GM12878 (cell line): Measurements from ENCODE around the gene MDGA2. TPM values are rescaled to one million over a fixed set of nuclear protein-coding genes. Genes with fewer than 3 reads are reported as not detected.

ENCODE experiments used
- ATAC-seq: fragments of 200-7000 bp; cut with Tn5 transposase; 3 replicates; pipeline ENCODE4 v1.9.1; 2020; ENCODE audit warnings: mild to moderate bottlenecking, moderate library complexity
- BruUV-seq: library from RNA; stranded (reverse); fragments of 400-500 nt; replicated peaks from 2 replicates; lab custom pipeline; 2021; lab: Mats Ljungman, UMichigan
- CTCF ChIA-PET: fragments of 300-600 bp; sonication (Branson Sonifier 250); formaldehyde crosslinking; extraction: SDS; loops from one replicate; lab custom pipeline; 2021; ENCODE audit warnings: inconsistent platforms; lab: Yijun Ruan, JAX
- POLR2A ChIA-PET: fragments of 350-600 bp; formaldehyde crosslinking; extraction: SDS; loops from one replicate; lab custom pipeline; 2021; ENCODE audit warnings: inconsistent platforms; lab: Charles Lee
- RAD21 ChIA-PET: fragments of 300-600 bp; sonication (Branson Sonifier 250); formaldehyde crosslinking; loops from one replicate; lab custom pipeline; 2023; ENCODE audit warnings: antibody characterized with exemption; ENCODE audit not compliant: unreplicated experiment; lab: Charles Lee
- SMC1A ChIA-PET: fragments of 300-600 bp; sonication (Branson Sonifier 250); formaldehyde crosslinking; loops from one replicate; lab custom pipeline; 2023; ENCODE audit not compliant: unreplicated experiment, uncharacterized antibody; lab: Charles Lee
- DNase-seq: peaks from one replicate; pipeline ENCODE4 v3.0.0-alpha.2; 2011; ENCODE audit warnings: low read depth, low spot score
- FAIRE-seq: peaks from 3 replicates; lab custom pipeline; 2011; peaks lifted over from hg19 to GRCh38; lab: Jason Lieb, UNC
- H2AFZ ChIP-seq: 2 replicates; pipeline ENCODE4 v1.6.0; 2011; ENCODE audit warnings: low read depth, low read length, control low read depth; ENCODE audit not compliant: control insufficient read depth
- H3K27ac ChIP-seq: 2 replicates; pipeline ENCODE4 v1.5.1; 2011; ENCODE audit warnings: control low read depth; ENCODE audit not compliant: control insufficient read depth, insufficient read depth
- H3K27me3 ChIP-seq, 2 experiments: replicated peaks in 1 of 2; 2 replicates each; pipeline versions ENCODE4 v1.6.0 to v1.6.1; 2011; ENCODE audit warnings: low read length in 1 of 2; ENCODE audit not compliant: control insufficient read depth in 2 of 2, insufficient read depth in 2 of 2
- H3K36me3 ChIP-seq, 2 experiments: 2 replicates each; pipeline ENCODE4 v1.5.1; 2011; ENCODE audit warnings: low read length in 1 of 2; ENCODE audit not compliant: control insufficient read depth in 2 of 2, insufficient read depth in 2 of 2
- H3K4me1 ChIP-seq: 2 replicates; pipeline ENCODE4 v1.6.1; 2011; ENCODE audit warnings: mild to moderate bottlenecking, low read length, moderate library complexity, mixed read lengths; ENCODE audit not compliant: control insufficient read depth, insufficient read depth
- H3K4me2 ChIP-seq: 2 replicates; pipeline ENCODE4 v1.6.0; 2011; ENCODE audit warnings: control low read depth; ENCODE audit not compliant: control insufficient read depth, insufficient read depth
- H3K4me3 ChIP-seq: fragments of 200-600 bp; sonication (generic); 2 replicates; pipeline ENCODE4 v1.5.1; 2016
- H3K79me2 ChIP-seq: 2 replicates; pipeline ENCODE4 v1.6.0; 2011; ENCODE audit warnings: low read length; ENCODE audit not compliant: control insufficient read depth, insufficient read depth
- H3K9ac ChIP-seq: 2 replicates; pipeline ENCODE4 v1.8.0; 2011; ENCODE audit warnings: low read length, control low read depth, mixed read lengths; ENCODE audit not compliant: control insufficient read depth, insufficient read depth
- H3K9me3 ChIP-seq: replicated peaks from 3 replicates; pipeline ENCODE4 v1.5.1; 2011; ENCODE audit warnings: mild to moderate bottlenecking, low read length; ENCODE audit not compliant: control insufficient read depth, insufficient read depth
- H4K20me1 ChIP-seq: 2 replicates; pipeline ENCODE4 v1.6.0; 2011; ENCODE audit not compliant: control insufficient read depth, insufficient read depth
- CEBPB ChIP-seq, 2 experiments: fragments of 150-350 bp in 1 of 2; IDR thresholded peaks; 2 replicates each; pipeline ENCODE4 v1.6.1; 2012 to 2014; ENCODE audit warnings: low read depth in 2 of 2, low read length in 2 of 2, borderline replicate concordance in 1 of 2, inconsistent platforms in 1 of 2
- CREB1 ChIP-seq: IDR thresholded peaks from 2 replicates; pipeline ENCODE4 v1.6.1; 2012; ENCODE audit warnings: low read depth, mild to moderate bottlenecking, inconsistent platforms
- HDGF ChIP-seq: fragments of 450-650 bp; IDR thresholded peaks from 2 replicates; pipeline ENCODE4 v1.6.1; 2016; ENCODE audit warnings: antibody characterized with exemption
- MAX ChIP-seq: IDR thresholded peaks from 2 replicates; pipeline ENCODE4 v1.6.1; 2012; ENCODE audit warnings: low read depth, low read length, improper control_type of control experiment
- MYB ChIP-seq: fragments of 150-350 bp; IDR thresholded peaks from 2 replicates; pipeline ENCODE4 v1.6.1; 2014; ENCODE audit warnings: mild to moderate bottlenecking, low read depth, low read length, borderline replicate concordance
- NR2C2 ChIP-seq: IDR thresholded peaks from 2 replicates; pipeline ENCODE4 v1.6.1; 2011; ENCODE audit warnings: borderline replicate concordance, low read depth; ENCODE audit not compliant: control insufficient read depth, insufficient read length
- ZSCAN29 ChIP-seq: fragments of 450-650 bp; IDR thresholded peaks from 2 replicates; pipeline ENCODE4 v1.6.1; 2017; ENCODE audit warnings: mild to moderate bottlenecking, moderate library complexity
- whole genome bisulfite sequencing: methylation state at CpG from one replicate; pipeline ENCODE4 v1.1.6; 2016; ENCODE audit warnings: low lambda C conversion rate; ENCODE audit not compliant: insufficient replicate concordance, insufficient coverage; ENCODE audit errors: missing lambda C conversion rate; 5-methylcytosine and 5-hydroxymethylcytosine counted together
- in situ Hi-C: fragments of 300-500 bp; cut with MboI; formaldehyde crosslinking; loops from 9 replicates; pipeline ENCODE4 v1.14.3; 2018; ENCODE audit warnings: mixed read lengths
- intact Hi-C: fragments of 100-400 bp; cut with micrococcal nuclease; formaldehyde crosslinking; loops from one replicate; pipeline ENCODE4 v1.14.2; 2022; ENCODE audit not compliant: unreplicated experiment
- polyA plus RNA-seq, 11 experiments: library from polyadenylated mRNA; depleted of rRNA in 4 of 11; unstranded in 6 of 11; stranded (reverse) in 5 of 11; fragments of >200 nt; fragmentation: Nextera tagmentation in 4 of 11; fragmentation: Illumina TruSeq in 1 of 11; extraction: Ambion mirVana in 4 of 11; extraction: Trizol in 1 of 11; gene quantifications; 1 replicate in 1 of 11; 2 replicates in 10 of 11; pipeline versions ENCODE4 v1.2.1 to v1.2.3, GENCODE V29; 2011 to 2016; ENCODE audit warnings: inconsistent platforms in 2 of 11, missing spikeins in 2 of 11, low read depth in 1 of 11
- total RNA-seq, 4 experiments: library from RNA; depleted of rRNA in 3 of 4; stranded (reverse); fragments of >200 nt in 3 of 4; fragmentation: Illumina TruSeq in 1 of 4; extraction: Trizol in 1 of 4; gene quantifications; 2 replicates each; pipeline versions ENCODE4 v1.2.1 to v1.2.3, GENCODE V29; 2013 to 2021
- TF ChIP-seq, protein P1 (sequence below): fragments of 450-650 bp; IDR thresholded peaks from 2 replicates; pipeline ENCODE4 v1.6.1; 2017; ENCODE audit warnings: mild to moderate bottlenecking, moderate library complexity
- TF ChIP-seq, protein P2 (sequence below): IDR thresholded peaks from 2 replicates; pipeline ENCODE4 v1.6.1; 2012; ENCODE audit warnings: improper control_type of control experiment, low read depth, low read length; ENCODE audit not compliant: insufficient replicate concordance
- TF ChIP-seq, protein P3 (sequence below): fragments of 450-650 bp; IDR thresholded peaks from 2 replicates; pipeline ENCODE4 v1.6.1; 2017; ENCODE audit warnings: mild to moderate bottlenecking, low read depth, inconsistent platforms; ENCODE audit not compliant: poor library complexity, severe bottlenecking

Gene MDGA2
- total and polyA plus RNA-seq, 10 of the 15 experiments (the other 5 are each of a cell fraction or from before 2014, with no cell fraction given), result not detected

DNA sequence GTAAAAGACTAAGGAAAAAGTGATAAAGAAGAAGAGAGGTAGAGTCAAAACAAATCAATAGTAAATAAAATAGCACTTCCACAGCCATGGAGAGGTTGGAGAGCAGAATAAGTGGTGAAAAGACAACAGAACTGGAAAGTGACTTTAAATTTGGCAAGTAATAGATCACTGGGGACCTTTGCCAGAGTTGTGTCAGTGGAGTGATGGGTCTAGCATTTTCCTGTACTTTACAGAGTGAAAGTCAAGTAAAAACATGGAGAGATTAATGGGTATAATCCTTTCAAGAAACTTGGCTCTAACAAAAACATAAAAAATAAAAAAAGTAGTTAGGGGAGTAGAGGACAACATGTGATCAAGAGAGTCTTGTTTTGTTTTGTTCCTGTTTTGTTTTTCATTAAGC lies 521.7 kb downstream of the MDGA2 start (continued):
- no peak for TF ChIP-seq CEBPB (IDR thresholded peaks at IDR 0.05; ENCODE audit: borderline replicate concordance in 1 of 2, low read depth in 2 of 2, low read length in 2 of 2)
- TF ChIP-seq, protein P1, sequence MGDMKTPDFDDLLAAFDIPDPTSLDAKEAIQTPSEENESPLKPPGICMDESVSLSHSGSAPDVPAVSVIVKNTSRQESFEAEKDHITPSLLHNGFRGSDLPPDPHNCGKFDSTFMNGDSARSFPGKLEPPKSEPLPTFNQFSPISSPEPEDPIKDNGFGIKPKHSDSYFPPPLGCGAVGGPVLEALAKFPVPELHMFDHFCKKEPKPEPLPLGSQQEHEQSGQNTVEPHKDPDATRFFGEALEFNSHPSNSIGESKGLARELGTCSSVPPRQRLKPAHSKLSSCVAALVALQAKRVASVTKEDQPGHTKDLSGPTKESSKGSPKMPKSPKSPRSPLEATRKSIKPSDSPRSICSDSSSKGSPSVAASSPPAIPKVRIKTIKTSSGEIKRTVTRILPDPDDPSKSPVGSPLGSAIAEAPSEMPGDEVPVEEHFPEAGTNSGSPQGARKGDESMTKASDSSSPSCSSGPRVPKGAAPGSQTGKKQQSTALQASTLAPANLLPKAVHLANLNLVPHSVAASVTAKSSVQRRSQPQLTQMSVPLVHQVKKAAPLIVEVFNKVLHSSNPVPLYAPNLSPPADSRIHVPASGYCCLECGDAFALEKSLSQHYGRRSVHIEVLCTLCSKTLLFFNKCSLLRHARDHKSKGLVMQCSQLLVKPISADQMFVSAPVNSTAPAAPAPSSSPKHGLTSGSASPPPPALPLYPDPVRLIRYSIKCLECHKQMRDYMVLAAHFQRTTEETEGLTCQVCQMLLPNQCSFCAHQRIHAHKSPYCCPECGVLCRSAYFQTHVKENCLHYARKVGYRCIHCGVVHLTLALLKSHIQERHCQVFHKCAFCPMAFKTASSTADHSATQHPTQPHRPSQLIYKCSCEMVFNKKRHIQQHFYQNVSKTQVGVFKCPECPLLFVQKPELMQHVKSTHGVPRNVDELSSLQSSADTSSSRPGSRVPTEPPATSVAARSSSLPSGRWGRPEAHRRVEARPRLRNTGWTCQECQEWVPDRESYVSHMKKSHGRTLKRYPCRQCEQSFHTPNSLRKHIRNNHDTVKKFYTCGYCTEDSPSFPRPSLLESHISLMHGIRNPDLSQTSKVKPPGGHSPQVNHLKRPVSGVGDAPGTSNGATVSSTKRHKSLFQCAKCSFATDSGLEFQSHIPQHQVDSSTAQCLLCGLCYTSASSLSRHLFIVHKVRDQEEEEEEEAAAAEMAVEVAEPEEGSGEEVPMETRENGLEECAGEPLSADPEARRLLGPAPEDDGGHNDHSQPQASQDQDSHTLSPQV, result no peak

- no peak for ATAC-seq
- no peaks in the 10 kb centered on the region for H3K27me3 ChIP-seq
- no peak overlapping the region for H3K4me3 ChIP-seq
- H3K9ac ChIP-seq, result no peak overlapping the region
- no peak overlapping the region for H3K4me2 ChIP-seq
- no peak for FAIRE-seq
- no peaks in the 10 kb centered on the region for H4K20me1 ChIP-seq
- in situ Hi-C loops, result no loop called here
- ChIA-PET CTCF (no interaction called here), POLR2A (no interaction called here), SMC1A (no interaction called here), RAD21 (no interaction called here)
- BruUV-seq, result no TSS peak
- no peaks in the 10 kb centered on the region for H3K36me3 ChIP-seq
- no peak overlapping the region for H2AFZ ChIP-seq
- TF ChIP-seq ZSCAN29 (no peak), NR2C2 (no peak), CREB1 (no peak), MAX (no peak), MYB (no peak), HDGF (no peak)
- TF ChIP-seq, protein P2, sequence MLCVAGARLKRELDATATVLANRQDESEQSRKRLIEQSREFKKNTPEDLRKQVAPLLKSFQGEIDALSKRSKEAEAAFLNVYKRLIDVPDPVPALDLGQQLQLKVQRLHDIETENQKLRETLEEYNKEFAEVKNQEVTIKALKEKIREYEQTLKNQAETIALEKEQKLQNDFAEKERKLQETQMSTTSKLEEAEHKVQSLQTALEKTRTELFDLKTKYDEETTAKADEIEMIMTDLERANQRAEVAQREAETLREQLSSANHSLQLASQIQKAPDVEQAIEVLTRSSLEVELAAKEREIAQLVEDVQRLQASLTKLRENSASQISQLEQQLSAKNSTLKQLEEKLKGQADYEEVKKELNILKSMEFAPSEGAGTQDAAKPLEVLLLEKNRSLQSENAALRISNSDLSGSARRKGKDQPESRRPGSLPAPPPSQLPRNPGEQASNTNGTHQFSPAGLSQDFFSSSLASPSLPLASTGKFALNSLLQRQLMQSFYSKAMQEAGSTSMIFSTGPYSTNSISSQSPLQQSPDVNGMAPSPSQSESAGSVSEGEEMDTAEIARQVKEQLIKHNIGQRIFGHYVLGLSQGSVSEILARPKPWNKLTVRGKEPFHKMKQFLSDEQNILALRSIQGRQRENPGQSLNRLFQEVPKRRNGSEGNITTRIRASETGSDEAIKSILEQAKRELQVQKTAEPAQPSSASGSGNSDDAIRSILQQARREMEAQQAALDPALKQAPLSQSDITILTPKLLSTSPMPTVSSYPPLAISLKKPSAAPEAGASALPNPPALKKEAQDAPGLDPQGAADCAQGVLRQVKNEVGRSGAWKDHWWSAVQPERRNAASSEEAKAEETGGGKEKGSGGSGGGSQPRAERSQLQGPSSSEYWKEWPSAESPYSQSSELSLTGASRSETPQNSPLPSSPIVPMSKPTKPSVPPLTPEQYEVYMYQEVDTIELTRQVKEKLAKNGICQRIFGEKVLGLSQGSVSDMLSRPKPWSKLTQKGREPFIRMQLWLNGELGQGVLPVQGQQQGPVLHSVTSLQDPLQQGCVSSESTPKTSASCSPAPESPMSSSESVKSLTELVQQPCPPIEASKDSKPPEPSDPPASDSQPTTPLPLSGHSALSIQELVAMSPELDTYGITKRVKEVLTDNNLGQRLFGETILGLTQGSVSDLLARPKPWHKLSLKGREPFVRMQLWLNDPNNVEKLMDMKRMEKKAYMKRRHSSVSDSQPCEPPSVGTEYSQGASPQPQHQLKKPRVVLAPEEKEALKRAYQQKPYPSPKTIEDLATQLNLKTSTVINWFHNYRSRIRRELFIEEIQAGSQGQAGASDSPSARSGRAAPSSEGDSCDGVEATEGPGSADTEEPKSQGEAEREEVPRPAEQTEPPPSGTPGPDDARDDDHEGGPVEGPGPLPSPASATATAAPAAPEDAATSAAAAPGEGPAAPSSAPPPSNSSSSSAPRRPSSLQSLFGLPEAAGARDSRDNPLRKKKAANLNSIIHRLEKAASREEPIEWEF, result no peak
- TF ChIP-seq, protein P3, sequence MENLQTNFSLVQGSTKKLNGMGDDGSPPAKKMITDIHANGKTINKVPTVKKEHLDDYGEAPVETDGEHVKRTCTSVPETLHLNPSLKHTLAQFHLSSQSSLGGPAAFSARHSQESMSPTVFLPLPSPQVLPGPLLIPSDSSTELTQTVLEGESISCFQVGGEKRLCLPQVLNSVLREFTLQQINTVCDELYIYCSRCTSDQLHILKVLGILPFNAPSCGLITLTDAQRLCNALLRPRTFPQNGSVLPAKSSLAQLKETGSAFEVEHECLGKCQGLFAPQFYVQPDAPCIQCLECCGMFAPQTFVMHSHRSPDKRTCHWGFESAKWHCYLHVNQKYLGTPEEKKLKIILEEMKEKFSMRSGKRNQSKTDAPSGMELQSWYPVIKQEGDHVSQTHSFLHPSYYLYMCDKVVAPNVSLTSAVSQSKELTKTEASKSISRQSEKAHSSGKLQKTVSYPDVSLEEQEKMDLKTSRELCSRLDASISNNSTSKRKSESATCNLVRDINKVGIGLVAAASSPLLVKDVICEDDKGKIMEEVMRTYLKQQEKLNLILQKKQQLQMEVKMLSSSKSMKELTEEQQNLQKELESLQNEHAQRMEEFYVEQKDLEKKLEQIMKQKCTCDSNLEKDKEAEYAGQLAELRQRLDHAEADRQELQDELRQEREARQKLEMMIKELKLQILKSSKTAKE, result no peak
- no peak for DNase-seq
- H3K27ac ChIP-seq, result no peak overlapping the region
- intact Hi-C loops, result no loop called here
- no peaks in the 10 kb centered on the region for H3K79me2 ChIP-seq
- H3K4me1 ChIP-seq, result no peaks in the 10 kb centered on the region
- WGBS, result 0% methylated on average over 3 of the region's 3 CpGs
- H3K9me3 ChIP-seq, result no peaks in the 10 kb centered on the region
Measured at GRCh38 chr14:47150267-47150666, 525.1 kb downstream of the MDGA2 start.
